ENCODE results near the gene TYK2.
A peak's percentile ranks its signal among the peaks of the same experiment; 100 is the strongest.
"Not testable (repeated sequence)": the region's sequence is repeated elsewhere in the genome, so short reads cannot be mapped to it uniquely, and the experiment has no call there.

TYK2 gene

DNA sequence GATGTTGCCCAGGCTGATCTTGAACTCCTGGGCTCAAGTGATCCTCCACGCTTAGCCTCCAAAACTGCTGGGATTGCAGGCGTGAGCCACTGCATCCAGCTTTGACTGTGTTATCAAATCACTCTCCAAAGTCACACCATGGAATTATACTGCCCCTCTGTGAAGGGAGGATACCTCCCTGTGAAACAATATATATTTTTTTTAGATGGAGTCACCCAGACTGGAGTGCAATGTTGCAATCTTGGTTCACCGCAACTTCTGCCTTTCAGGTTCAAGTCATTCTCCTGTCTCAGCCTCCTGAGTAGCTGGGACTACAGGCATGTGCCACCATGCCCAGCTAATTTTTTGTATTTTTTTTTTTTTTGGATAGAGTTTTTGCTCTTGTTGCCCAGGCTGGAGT, 7.7 kb downstream of the TYK2 start:
- DNase-seq (ENCODE audit: low spot score): no peak

DNA sequence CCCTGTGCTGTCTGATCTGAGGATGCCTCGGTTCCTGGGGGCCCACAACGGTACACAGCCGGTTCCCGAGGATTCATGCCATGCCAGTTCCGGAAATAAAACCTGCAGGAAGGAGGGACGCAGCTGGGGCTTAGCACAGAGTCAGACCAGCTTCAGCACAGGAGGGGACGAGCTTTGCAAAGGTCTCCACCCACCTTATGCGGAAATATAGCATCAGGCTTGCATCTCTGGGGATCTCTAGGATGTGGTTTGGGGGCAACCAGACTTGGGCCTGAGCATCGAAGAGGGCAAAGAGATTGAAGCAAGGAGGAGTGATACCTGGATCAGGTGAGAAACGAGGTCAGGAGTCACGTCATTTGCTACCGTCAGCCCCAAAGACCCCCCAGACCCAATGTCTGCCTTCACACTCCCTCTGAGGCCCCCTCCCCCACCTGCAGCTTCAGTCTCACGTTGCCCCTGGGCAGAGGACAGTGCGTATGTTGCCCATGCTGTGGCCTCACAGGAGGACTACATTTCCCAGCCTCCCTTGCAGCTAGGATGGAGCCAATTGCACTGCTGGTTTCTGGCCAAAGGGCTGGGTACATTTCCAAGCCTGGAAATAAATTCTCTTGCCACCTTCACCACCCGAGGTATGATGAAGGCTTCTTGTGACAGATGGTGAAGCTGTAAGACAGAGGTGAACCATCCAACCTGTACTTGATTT, 12.1 kb downstream of the TYK2 start:
- DNase-seq (ENCODE audit: low spot score): no peak

DNA sequence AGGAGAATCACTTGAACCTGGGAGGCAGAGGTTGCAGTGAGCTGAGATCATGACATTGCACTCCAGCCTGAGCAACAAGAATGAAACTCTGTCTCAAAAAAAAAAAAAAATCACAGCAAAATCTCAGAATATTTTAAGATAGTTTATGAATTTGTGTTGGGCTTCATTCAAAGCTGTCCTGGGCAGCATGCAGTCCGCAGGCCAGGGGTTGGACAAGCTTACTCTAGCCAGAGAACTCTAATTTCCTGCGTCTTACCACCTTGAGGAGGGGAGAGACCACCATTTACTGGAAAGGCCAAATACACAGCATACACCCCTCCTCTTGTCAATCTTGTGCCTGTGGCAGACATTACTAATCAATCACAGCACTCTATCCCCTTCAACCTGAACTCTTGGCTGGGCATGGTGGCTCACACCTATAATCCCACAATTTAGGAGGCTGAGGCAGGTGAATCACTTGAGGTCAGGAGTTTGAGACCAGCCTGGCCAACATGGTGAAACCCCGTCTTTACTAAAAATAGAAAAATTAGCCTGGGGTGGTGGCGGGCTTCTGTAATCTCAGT, 13.3 kb downstream of the TYK2 start:
- DNase-seq (ENCODE audit: low spot score): not testable (repeated sequence)

DNA sequence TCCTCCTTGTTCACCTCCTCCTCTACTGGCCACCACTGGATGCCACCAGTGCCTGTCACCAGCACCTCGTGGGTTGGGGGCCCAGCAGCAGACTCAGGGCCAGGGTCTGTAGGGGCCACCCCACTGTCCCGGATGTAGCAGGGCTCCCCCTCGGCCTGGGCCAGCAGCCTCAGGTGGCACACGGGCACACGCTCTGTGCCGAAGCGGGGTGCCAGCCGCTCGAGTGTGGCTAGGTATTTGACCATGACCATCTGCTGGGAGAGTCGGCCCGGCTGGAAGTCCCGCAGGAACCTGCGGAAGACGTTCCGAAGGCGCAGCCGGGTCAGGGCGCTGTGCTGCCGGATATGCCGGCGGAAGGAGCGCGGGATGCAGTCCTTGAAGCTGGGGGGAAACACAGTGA, 14.9 kb downstream of the TYK2 start:
- no peak for DNase-seq (ENCODE audit: low spot score)

DNA sequence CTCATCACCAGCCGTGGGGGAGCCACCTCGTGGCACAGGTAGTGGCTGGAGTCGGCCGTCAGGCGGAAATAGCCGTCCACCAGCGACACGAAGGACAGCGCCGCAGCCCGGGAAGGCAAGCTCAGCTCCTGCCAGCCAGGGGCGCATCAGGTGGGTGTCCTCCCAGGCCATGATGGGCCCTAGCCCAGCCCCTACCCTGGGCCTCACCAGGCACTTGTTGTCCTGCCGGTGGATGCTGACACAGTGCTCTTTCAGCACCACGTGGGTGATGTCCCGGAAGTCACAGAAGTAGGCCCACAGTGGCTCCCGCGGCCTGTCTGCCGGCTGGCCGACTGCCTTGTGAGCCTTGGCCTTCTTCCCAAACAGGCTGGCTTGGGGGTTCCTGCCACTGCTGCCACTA, 15.7 kb downstream of the TYK2 start:
- DNase-seq (ENCODE audit: low spot score): no peak

DNA sequence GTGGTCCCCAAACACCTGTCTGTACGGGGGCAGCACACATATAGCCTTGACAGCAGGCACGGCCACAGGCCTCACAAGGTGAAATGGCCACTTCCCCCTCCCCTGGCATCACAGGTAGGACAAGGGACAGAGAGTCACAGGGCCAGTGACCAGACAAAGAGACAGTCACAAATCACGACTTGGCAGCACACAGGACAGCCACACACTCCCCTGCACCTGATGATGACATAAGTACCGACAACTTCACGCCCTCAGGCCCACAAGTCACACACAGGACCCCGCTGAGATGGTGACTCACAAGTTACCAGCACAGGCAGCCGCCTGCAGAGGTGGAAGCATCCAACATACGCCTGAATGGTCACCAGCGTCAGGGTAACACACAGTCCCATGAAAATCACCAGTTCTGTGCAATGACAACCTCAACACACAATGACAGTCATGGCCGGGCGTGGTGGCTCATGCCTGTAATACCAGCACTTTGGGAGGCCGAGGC, 16.5 kb downstream of the TYK2 start:
- no peak for DNase-seq (ENCODE audit: low spot score)

DNA sequence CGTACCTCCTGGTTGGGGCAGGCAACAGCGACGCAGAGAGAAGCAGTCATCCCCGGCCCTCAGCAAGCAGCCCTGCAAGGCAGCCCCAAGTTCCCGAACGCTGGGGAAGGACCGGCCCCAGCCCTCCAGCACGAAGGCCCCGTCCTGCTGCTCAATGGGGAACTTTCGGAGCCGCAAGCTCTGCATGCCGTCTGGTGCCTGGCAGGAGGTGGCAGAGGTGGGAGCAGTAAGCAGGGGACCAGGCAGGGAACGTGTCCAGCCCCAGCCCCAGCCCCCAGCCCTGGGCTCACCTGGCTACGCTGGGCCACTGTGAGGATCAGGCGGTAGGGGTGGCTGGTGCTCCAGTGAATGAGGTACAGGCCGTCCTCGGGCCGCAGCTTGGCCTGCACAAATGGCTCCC, 18.1 kb downstream of the TYK2 start:
- no peak for DNase-seq (ENCODE audit: low spot score)

DNA sequence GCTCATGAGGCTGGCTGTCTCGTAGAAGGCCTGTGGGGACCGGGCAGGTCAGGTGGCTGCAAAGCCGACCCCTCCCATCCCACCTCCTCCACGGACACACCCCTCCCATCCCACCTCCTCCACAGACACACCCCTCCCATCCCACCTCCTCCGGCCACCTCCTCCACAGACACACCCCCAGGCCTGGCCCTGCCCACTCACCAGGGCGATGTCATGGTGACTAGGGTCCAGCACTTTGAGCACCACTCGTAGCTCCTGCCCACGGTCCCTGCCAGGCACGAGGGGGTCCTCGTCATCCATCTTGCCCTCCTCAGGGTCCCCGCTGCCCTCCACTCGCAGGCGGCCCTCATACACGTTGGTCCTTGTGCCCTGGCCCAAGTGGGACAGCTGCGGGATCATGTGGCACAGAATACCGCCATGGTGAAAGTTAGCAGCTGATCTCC, 18.8 kb downstream of the TYK2 start:
- DNase-seq (ENCODE audit: low spot score): no peak

DNA sequence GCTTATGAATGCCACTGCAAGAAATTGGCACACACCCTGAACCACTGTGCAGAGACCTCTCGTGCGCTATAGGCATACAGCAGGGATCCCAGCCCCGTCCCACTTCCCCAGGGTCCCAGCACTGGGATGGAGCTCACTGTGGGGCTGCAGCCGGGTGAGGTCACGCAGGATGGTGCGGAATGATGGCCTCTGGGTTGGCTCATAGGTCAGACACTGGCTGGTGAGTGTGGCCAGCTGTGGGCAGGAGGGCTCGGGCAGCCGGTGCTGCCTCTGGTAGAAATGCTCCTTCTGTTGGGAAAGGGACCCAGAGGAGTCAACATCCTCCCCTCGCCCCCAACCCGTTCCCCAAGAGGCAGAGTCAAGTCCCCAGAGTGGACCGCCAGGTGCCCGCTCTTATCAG, 23.9 kb downstream of the TYK2 start:
- no peak for DNase-seq (ENCODE audit: low spot score)

DNA sequence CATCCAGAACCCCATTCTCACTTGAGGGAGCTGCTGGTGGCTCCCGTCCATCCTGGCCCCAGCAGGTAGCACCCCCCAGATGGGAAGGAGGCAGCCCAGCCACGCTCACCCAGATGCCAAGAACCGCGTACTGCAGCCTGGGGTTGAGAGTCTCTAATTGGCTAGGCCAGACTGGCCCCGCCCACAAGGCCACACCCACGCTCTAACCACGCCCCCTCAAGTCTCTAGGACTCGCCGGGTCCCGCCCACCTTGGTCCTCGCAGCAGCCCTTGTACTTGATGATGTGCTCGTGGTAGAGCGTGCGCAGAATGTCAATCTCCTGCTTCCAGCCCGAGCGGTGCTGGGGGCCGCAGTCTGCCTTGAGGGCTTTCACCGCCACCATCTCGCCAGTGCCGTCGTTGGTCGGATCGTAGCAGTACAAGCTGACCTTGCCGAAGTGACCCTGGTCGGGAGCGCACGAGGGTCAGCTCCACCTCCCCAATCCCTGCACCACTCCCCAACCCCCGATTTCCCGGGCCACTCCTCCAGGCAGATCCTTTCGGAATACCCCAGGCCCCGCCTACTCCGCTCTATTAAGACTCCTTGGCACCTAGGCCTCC, 26.5 kb downstream of the TYK2 start:
- no peak for DNase-seq (ENCODE audit: low spot score)

DNA sequence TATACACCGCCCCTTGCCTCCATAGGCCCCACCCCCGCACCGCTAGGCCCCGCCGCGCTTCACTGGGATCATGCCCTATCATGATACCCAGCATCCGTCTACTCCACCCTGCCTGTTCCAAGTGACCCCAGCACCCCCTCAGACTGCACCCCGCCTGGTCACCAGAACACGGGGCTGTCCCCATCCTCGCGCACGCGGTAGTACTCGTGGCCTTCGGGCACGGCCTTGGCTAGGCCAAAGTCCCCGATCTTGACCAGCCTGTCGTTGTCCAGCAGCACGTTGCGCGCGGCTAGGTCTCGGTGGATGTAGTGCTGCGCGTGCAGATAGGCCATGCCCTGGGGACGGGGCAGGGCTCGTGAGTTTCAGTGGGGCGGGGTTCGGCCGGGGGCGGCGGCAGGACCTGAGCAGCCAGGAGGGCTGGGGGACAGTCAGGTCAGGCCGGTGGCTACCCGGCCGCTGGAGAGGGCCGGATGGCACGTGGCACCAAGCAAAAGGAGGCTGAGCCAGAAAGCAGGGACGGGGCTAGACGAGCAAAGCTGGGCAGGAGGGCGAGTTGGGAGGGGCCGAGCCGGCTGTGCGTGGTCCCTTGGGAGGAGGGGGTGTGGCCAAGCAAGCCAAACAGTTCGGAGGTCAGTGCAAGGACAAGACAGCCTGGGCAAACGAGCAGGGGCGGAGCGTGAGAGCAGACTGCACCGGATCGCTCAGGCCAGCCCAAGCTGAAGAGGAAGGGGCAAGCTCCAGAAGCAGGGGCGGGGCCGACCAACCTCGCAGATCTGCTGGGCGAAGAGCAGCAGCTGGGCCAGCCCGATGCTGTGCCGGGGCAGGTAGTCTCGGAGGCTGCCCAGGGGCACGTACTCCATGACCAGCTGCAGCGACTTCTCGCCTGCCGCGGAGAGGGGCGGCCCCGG, 27.4 kb downstream of the TYK2 start:
- DNase-seq (ENCODE audit: low spot score): no peak

DNA sequence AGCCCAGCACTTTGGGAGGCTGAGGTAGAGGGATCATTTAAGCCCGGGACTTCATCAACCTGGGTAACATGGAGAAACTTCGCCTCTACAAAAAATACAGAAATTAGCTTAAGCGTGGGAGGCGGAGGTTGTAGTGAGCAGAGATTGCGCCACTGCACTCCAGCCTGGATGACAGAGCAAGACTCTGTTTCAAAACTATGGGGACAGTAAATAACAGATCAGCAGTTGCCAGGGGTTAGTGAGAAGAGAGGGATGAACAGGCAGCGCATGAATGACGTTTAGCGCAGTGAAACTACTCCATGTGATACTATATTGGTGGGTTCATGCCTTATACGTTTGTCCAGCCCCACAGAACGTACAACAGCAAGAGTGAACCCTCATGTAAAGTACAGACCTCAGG, 33.9 kb downstream of the TYK2 start:
- DNase-seq (ENCODE audit: low spot score): no peak

DNA sequence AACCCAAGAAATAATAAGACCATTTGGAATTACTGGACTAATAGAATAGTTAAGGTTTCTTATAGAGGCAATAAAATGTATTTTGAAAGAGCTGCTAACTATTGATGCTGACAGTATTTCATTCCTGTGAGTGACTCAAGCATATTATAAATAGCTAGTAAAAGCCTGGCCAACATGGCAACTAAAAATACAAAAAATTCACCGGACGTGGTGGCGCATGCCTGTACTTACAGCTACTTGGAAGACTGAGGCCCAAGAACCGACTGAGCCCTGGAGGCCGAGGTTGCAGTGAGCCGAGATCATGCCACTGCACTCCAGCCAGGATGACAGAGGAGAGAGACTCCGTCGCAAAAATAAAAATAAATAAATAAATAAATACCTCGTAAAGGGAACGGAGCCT, 35.6 kb downstream of the TYK2 start:
- no peak for DNase-seq (ENCODE audit: low spot score)

DNA sequence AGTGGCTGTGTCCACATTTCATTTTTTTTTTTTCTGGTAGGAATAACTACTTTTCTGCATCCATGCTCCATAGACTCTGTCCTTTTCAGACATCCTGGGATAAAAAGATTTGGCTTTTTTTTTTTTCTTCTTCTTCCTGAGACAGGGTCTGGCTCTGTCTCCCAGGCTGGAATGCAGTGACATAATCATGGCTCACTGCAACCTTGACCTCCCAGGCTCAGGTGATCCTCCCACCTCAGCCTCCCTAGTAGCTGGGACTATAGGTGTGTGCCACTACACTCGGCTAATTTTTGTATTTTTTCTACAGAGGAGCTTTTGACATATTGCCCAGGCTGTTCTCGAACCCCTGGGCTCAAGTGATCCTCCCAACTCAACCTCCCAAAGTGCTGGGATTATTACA, 36.9 kb downstream of the TYK2 start:
- no peak for DNase-seq (ENCODE audit: low spot score)

DNA sequence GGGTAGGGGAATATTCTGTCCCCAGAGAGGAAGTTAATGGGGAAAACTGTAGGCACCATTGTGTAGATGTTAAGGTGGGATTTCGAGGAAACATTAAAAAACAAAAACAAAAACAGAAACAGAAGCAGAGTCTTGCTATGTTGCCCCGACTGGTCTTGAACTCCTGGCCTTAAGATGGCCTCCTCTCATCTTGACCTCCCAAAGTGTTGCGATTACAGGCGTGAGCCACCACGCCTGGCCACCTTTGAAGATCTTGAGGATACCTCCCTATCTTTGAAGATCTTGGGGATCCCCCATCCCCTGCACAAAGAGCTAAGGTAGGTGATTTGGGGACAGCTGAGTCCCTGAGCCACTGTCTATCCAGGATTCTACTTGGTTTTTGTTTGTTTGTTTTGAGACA, 40.4 kb downstream of the TYK2 start:
- no peak for DNase-seq (ENCODE audit: low spot score)

DNA sequence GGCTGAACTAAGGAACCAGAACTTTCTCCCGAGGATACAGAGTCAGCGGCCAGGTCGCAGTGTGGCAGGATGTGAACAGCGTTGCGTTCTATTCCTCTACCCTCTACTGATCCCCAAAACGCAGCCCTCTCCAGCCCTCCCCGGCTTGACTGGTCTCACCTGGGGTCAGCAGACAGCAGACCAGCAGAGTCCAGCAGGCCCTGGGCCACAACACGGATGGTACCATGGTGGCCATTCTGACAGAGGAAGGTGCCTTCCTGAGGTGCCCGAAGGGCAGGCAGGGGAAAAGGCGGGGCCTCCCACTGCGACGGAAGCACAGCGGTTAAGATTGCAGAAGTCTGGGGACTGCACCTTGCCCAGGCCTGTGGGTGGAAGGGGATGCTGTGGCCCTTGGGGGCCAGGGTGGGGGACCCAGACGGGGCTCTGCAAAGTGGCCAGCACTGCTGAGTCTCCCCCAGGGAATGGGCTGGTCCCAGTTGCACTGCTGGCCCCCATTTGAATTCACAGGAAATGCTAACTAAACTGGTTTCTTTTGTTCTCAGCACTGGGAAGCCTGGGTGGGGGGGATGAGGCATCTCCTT, 40.9 kb downstream of the TYK2 start, which contains the start of gene ICAM3:
Gene ICAM3 (minus strand): TSS at position 245 of the 581 bp plus-strand sequence. CDS start 10 bp downstream, at position 235.
- no peak for DNase-seq (ENCODE audit: low spot score)

DNA sequence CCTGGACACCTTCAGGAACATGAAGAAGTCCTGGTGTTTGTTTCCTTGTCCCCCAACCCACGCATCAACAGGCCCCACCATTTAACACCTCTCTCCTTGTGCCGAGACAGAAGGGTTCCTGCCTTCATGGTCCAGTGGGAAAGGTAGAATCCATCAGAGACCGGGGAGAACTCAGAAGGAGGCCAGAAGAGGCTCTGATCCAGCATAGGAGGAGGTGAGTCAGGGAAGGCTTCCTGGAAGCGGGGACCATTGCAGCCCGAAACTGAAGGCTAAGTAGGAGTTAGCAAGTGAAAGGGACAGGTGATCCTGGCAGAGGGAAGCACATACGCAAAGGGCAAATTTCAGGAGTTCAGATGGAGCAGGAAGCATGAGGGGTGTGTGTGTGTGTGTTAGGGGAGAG, 41.4 kb downstream of the TYK2 start:
- no peak for DNase-seq (ENCODE audit: low spot score)

DNA sequence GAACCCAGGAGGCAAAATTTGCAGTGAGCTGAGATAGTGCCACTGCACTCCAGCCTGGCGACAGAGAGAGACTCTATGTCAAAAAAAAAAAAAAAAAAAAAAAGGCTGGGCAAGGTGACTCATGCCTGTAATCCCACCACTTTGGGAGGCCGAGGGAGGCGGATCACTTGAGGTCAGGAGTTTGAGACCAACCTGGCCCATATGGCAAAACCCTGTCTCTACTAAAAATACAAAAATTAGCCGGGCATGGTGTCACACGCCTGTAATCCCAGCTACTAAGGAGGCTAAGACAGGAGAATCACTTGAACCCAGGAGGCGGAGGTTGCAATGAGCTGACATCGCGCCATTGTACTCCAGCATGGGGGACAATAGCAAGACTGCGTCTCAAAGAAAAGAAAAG, 43.6 kb downstream of the TYK2 start:
- DNase-seq (ENCODE audit: low spot score): not testable (repeated sequence)

DNA sequence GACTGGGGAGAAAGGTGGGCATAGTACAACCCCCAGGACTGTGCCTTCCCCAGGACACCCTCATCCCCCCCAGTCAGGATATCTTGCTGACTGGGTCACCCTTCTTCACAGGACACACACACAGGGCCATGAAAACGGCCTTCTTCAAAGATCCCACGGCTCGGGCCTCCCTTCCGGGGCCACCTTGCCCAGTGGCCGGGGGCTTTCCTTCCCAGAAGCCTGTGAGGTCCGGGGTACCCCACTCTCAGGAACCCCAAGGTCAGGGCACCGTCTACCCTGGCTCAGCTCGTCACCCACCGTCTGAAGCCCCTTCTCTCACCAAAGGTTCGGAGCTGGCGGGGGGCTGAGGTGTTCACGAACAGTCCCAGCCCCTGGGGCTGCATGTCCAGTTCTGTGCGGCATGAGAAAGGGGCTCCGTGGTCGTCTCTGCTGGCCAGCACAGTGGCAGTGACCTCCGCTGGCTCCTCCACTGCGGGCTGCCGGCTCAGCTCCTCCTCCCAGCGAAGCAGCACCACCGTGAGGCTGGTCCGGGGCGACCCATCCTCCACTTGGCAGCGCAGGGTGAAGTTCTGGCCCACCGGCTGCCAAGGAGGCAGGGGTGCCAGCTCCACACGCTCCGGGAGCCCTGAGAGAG, 44.9 kb downstream of the TYK2 start:
- no peak for DNase-seq (ENCODE audit: low spot score)

DNA sequence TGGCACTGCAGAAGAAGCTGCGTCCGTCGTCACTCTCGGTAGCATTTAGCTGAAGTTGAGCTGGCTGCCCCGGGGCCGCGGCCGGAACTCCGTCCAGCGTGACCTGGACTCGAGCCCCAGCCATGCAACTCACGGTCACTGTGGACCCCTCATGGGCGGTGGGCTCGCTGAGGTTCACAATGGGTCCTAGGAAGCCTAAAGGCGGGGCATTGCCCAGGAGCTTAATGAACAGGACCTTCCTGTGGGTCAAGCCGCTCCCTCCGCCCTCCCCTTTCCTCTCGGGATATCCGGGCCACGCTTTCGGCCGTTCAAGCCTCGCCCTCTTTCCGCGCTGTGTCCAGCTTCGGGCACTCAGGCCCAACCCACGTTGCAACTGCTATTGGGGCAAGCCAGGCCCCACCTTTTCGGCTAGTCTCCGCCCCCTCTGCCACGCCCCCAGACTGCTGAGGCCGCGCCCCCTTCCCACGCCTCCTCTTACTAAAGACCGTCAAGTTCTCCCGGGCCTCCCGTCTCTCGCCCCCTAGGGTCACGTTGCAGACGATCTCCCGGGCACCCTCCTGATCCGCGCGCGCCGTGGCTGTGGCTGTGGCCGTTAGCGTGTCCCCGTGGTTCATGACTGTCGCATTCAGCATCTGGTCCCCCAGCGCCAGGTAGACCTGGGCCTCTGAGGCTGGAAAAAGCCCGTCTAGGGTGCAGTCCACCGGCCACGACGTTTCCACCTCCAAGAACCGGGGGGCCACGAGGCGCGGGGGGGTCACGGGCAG, 45.6 kb downstream of the TYK2 start:
- peak; percentile 94 for DNase-seq (ENCODE audit: low spot score)
